ENCODE data around the gene GPR119.

- no peak for TF ChIP-seq CTCF (IDR thresholded peaks at IDR 0.05)
- no peak for TF ChIP-seq POLR2AphosphoS5 (IDR thresholded peaks at IDR 0.05)
Observed at GRCh38 chrX:130414800-130415199, 29.3 kb upstream of the GPR119 start.
